Activated CD8-positive, alpha-beta T cell treated with anti-CD3 and anti-CD28 coated beads for 36 hours (primary cell): Measurements from ENCODE around the gene ANKRD6. TPM values are rescaled to one million over a fixed set of nuclear protein-coding genes. Genes with fewer than 3 reads are reported as not detected.

Experiments used
- ATAC-seq: fragments of 200-7000 bp; cut with Tn5 transposase; one replicate; pipeline ENCODE4 v1.10.0; 2021; ENCODE audit warnings: mild to moderate bottlenecking, moderate library complexity
- CTCF ChIA-PET: fragments of 350-600 bp; sonication (Branson Sonifier 250); formaldehyde crosslinking; loops from one replicate; lab custom pipeline; 2021; ENCODE audit warnings: antibody characterized with exemption; lab: Charles Lee
- POLR2A ChIA-PET: fragments of 350-600 bp; sonication (Branson Sonifier 250); formaldehyde crosslinking; loops from one replicate; lab custom pipeline; 2021; ENCODE audit warnings: antibody characterized with exemption; lab: Charles Lee
- DNase-seq: peaks from one replicate; pipeline ENCODE4 v3.0.0-alpha.2; 2020
- H3K27ac Mint-ChIP-seq: one replicate; pipeline ENCODE4 v1.8.0; 2021; ENCODE audit warnings: mild to moderate bottlenecking, mixed read lengths
- H3K27me3 Mint-ChIP-seq: one replicate; pipeline ENCODE4 v1.8.0; 2021; ENCODE audit warnings: mixed read lengths
- H3K36me3 Mint-ChIP-seq: one replicate; pipeline ENCODE4 v1.8.0; 2021; ENCODE audit warnings: low read depth, mixed read lengths
- H3K4me1 Mint-ChIP-seq: one replicate; pipeline ENCODE4 v1.8.0; 2021; ENCODE audit warnings: low read depth, mixed read lengths
- H3K4me3 Mint-ChIP-seq: one replicate; pipeline ENCODE4 v1.8.0; 2021; ENCODE audit warnings: mild to moderate bottlenecking, moderate library complexity, mixed read lengths
- H3K9me3 Mint-ChIP-seq: one replicate; pipeline ENCODE4 v1.8.0; 2021; ENCODE audit warnings: mixed read lengths
- CTCF ChIP-seq: fragments of 200-600 bp; IDR thresholded peaks from one replicate; pipeline ENCODE4 v1.8.0; 2022; ENCODE audit warnings: antibody characterized with exemption, mild to moderate bottlenecking
- intact Hi-C: fragments of 100-400 bp; cut with micrococcal nuclease; formaldehyde crosslinking; loops from one replicate; pipeline ENCODE4 v1.10.0; 2022
- total RNA-seq, 2 experiments: library from RNA; stranded (reverse); gene quantifications; one replicate each; pipeline ENCODE4 v1.2.3, GENCODE V29; 2021

ANKRD6 gene
- total RNA-seq, 2 experiments from 2014 or later, result 3.5 to 4.9 TPM

DNA sequence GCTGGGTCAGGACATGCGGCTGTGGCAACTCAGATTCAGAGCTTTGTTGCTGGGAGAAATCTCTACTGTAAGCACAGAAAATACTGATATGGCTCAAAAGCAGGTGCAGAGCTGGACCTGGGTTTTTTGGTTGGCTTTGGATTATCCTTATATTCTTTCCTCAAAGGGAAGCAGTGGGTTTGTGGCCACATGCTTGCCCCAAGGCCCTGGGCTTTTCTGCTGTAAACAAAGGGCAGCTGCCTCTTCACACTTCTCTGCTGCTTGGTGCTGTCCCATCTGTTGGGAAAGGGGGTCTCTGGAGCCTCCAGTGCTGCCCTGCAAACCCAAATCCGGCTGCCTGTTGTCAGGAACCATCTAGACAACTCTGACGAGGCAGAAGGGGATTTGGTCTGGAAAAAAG, 52.4 kb downstream of the ANKRD6 start:
- CTCF ChIA-PET, result no interaction called here
- ATAC-seq (no peak), DNase-seq (no peak)
- Mint-ChIP-seq H3K9me3 (no peaks in the 10 kb centered on the region), H3K4me3 (no peak overlapping the region), H3K4me1 (no peaks in the 10 kb centered on the region), H3K36me3 (no peaks in the 10 kb centered on the region), H3K27me3 (no peaks in the 10 kb centered on the region), H3K27ac (no peak overlapping the region)
- POLR2A ChIA-PET, result no interaction called here
- intact Hi-C loops, result no loop called here
- TF ChIP-seq CTCF, result no peak

GRCh38 chr6:89487864-89488263, 54.9 kb downstream of the ANKRD6 start:
- ChIA-PET POLR2A (interaction anchor here (0.8 kb wide), 1 partner anchor 8 kb away, joined by 3 read pairs; no protein-coding TSS in a partner anchor), CTCF (interaction anchor here (1.4 to 1.9 kb wide), 3 partner anchors 10 to 55 kb away, joined by 3 to 5 read pairs (median 4); partner anchors contain the start of gene ANKRD6)
- no peak overlapping the region for H3K27ac Mint-ChIP-seq
- peak; percentile 62 for ATAC-seq
- H3K36me3 Mint-ChIP-seq, result no peaks in the 10 kb centered on the region
- DNase-seq, result peak; percentile 45
- H3K9me3 Mint-ChIP-seq, result no peaks in the 10 kb centered on the region
- intact Hi-C loops, result no loop called here
- no peaks in the 10 kb centered on the region for H3K27me3 Mint-ChIP-seq
- no peaks in the 10 kb centered on the region for H3K4me1 Mint-ChIP-seq
- no peak overlapping the region for H3K4me3 Mint-ChIP-seq
- no peak for TF ChIP-seq CTCF

DNA sequence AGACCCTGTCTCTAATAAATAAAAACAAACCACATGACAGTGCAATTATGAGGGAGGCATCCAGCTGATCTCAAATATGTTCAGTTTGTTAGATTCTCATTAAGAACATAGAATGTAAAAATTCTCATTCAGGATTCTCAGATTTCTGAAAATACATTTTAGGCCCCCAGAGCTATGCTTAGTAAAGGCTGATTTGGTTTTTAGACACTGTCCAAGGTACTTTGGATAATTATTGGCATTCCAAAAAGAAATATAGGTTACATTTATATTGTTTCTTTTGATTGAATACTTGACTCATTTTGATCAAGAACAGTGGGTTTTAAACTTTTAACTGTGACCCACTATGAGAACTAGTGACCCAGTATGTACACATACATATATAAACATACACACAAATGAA, 55.5 kb downstream of the ANKRD6 start:
- intact Hi-C loops, result no loop called here

GRCh38 chr6:89489078-89489477, 56.1 kb downstream of the ANKRD6 start:
- no peaks in the 10 kb centered on the region for H3K36me3 Mint-ChIP-seq
- ChIA-PET CTCF (interaction anchor here (1.4 kb wide), 1 partner anchor 13 kb away, joined by 3 read pairs; no protein-coding TSS in a partner anchor), POLR2A (no interaction called here)
- H3K4me3 Mint-ChIP-seq, result no peak overlapping the region
- H3K27me3 Mint-ChIP-seq, result no peaks in the 10 kb centered on the region
- DNase-seq (no peak), ATAC-seq (no peak)
- H3K27ac Mint-ChIP-seq, result no peak overlapping the region
- H3K9me3 Mint-ChIP-seq, result no peaks in the 10 kb centered on the region
- TF ChIP-seq CTCF, result no peak
- H3K4me1 Mint-ChIP-seq, result no peaks in the 10 kb centered on the region
- intact Hi-C loops, result no loop called here

More for the DNA sequence above, 55.5 kb downstream of the ANKRD6 start:
- H3K9me3 Mint-ChIP-seq, result no peaks in the 10 kb centered on the region
- ChIA-PET POLR2A (no interaction called here), CTCF (interaction anchor here (1.4 to 1.9 kb wide), 2 partner anchors 12 to 56 kb away, joined by 3 to 4 read pairs; partner anchors contain the start of gene ANKRD6)
- H3K4me3 Mint-ChIP-seq, result no peak overlapping the region
- H3K36me3 Mint-ChIP-seq, result no peaks in the 10 kb centered on the region
- H3K27ac Mint-ChIP-seq, result no peak overlapping the region
- DNase-seq (no peak), ATAC-seq (no peak)
- H3K27me3 Mint-ChIP-seq, result no peaks in the 10 kb centered on the region
- no peak for TF ChIP-seq CTCF
- no peaks in the 10 kb centered on the region for H3K4me1 Mint-ChIP-seq

DNA sequence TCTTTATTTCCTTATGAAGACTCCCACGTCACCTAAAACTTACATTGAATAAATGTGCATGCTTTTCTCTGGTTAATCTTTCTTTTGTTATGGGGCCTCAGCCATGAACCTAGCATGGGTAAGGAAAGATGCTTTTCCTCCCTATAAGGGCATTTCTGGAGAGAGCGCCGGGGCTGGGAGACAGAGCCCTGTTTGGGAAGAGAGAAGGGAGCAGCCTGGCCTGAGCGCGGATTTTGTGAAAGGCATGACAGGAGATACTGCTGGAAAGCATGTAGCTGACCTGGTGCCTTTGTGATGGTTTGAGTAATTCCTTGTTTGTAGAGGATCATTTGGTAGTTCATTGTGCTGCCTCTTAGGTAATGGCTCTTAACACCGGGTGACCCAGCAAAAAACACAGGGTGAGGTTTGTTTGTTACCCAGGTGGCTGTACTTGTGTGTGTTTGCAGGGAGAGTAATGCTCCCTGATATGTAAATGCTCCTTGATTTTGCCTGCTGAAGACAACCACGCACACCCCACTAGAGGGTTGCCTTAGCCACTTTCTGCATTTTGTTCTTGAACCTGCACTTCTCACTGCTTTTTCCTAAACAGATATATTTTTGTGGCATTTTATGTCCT, 59.2 kb downstream of the ANKRD6 start:
- DNase-seq (no peak), ATAC-seq (no peak)
- Mint-ChIP-seq H3K9me3 (no peaks in the 10 kb centered on the region), H3K36me3 (no peaks in the 10 kb centered on the region), H3K27ac (no peak overlapping the region), H3K4me3 (no peak overlapping the region), H3K4me1 (no peaks in the 10 kb centered on the region), H3K27me3 (peaks cover 2% of the 10 kb centered on the region)
- ChIA-PET CTCF (no interaction called here), POLR2A (no interaction called here)
- intact Hi-C loops, result no loop called here
- TF ChIP-seq CTCF, result no peak
